Upper lobe of right lung (tissue), 1 donor: ENCODE measurements around the gene PROSER1. TPM values are rescaled to one million over a fixed set of nuclear protein-coding genes. Genes with fewer than 3 reads are reported as not detected.

Experiments
- ATAC-seq: fragments of 200-7000 bp; cut with Tn5 transposase; one replicate; pipeline ENCODE4 v1.9.1; 2020; ENCODE audit warnings: mild to moderate bottlenecking, moderate library complexity
- DNase-seq: peaks from one replicate; pipeline ENCODE4 v3.0.0-alpha.2; 2020
- H3K27ac ChIP-seq: fragments of 200-600 bp; one replicate; pipeline ENCODE4 v1.8.0; 2022
- H3K27me3 ChIP-seq: fragments of 200-600 bp; one replicate; pipeline ENCODE4 v1.8.0; 2022; ENCODE audit warnings: mild to moderate bottlenecking
- H3K36me3 ChIP-seq: fragments of 200-600 bp; one replicate; pipeline ENCODE4 v1.8.0; 2022
- H3K4me1 ChIP-seq: fragments of 200-600 bp; one replicate; pipeline ENCODE4 v1.8.0; 2022
- H3K4me3 ChIP-seq: fragments of 200-600 bp; one replicate; pipeline ENCODE4 v1.8.0; 2022; ENCODE audit warnings: mild to moderate bottlenecking
- H3K9me3 ChIP-seq: fragments of 200-600 bp; one replicate; pipeline ENCODE4 v1.8.0; 2022
- intact Hi-C: fragments of 100-400 bp; cut with DNase I; formaldehyde crosslinking; loops from one replicate; pipeline ENCODE4 v1.11.0; 2022
- total RNA-seq: library from RNA; stranded (reverse); fragmentation: NEBNext Ultra II Directional; extraction: Animal tissue kit (Norgen Biotek cat#: 25700); gene quantifications from one replicate; pipeline ENCODE4 v1.2.1, GENCODE V29; 2021
- TF ChIP-seq, protein P1 (sequence below): fragments of 200-600 bp; IDR thresholded peaks from one replicate; pipeline ENCODE4 v1.8.0; 2022; ENCODE audit warnings: antibody characterized with exemption
- donor health status: DM: no; HTN: yes; CAD: no; lungs with severe emphysema.

PROSER1 gene
- total RNA-seq, 1 donor from 2014 or later = 30.7 TPM

DNA sequence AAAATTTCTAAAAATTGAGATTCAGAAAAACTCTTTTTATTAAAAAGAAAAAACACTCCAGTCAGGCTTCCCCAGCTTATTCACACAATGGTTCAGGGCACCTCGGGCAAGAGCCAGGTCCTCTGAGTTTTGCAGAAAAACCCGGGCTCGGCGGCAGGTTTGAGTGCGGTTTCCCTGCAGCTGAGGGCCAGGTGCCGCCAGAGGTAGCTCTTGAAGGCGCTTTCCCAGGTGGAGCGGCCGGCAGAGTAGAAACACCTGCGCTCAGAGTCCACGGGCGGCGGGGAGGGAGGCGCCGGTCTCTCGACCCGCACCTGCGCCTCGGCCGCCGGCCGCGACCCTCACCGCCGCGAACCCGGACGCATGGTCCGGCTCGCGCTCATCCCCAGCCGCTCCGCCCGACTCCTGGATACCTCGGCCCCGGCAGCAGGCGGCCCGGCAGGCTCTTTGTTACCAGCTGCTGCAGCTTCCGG, 444 bp downstream of the PROSER1 start:
- H3K9me3 ChIP-seq = no peaks in the 10 kb centered on the region
- peak overlapping the region; percentile 91 for H3K27ac ChIP-seq
- no peaks in the 10 kb centered on the region for H3K27me3 ChIP-seq
- ATAC-seq (no peak), DNase-seq (no peak)
- peaks cover 44% of the 10 kb centered on the region for H3K4me1 ChIP-seq
- intact Hi-C loops = no loop called here
- H3K36me3 ChIP-seq = no peaks in the 10 kb centered on the region
- H3K4me3 ChIP-seq = peak overlapping the region; percentile 85
- TF ChIP-seq, protein P1, sequence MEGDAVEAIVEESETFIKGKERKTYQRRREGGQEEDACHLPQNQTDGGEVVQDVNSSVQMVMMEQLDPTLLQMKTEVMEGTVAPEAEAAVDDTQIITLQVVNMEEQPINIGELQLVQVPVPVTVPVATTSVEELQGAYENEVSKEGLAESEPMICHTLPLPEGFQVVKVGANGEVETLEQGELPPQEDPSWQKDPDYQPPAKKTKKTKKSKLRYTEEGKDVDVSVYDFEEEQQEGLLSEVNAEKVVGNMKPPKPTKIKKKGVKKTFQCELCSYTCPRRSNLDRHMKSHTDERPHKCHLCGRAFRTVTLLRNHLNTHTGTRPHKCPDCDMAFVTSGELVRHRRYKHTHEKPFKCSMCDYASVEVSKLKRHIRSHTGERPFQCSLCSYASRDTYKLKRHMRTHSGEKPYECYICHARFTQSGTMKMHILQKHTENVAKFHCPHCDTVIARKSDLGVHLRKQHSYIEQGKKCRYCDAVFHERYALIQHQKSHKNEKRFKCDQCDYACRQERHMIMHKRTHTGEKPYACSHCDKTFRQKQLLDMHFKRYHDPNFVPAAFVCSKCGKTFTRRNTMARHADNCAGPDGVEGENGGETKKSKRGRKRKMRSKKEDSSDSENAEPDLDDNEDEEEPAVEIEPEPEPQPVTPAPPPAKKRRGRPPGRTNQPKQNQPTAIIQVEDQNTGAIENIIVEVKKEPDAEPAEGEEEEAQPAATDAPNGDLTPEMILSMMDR = no peak

DNA sequence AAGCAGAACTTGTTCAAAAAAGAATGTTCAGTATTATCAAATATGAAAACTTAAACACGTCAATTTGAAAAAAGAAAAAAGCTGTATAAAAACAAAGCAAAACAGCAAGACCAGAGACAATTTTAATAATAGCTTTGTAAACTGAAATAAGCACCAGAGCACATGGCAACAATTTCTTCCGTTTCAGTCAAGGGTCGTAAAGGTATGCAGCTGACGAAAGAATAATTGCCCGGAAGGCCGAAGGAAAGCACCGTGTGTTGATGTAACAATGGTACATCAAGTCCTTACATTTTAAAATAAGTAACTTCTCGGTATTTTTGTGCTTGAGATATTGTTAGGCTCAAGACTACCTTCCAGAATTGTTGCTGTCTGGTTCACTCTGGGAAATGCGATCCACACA, 1.7 kb downstream of the PROSER1 start:
- H3K4me1 ChIP-seq = peaks cover 44% of the 10 kb centered on the region
- no peak for ATAC-seq
- TF ChIP-seq, protein P1 = no peak
- peak overlapping the region; percentile 85 for H3K4me3 ChIP-seq
- DNase-seq = no peak
- no peaks in the 10 kb centered on the region for H3K27me3 ChIP-seq
- intact Hi-C loops = no loop called here
- no peak overlapping the region for H3K27ac ChIP-seq
- H3K36me3 ChIP-seq = no peaks in the 10 kb centered on the region
- H3K9me3 ChIP-seq = no peaks in the 10 kb centered on the region

DNA sequence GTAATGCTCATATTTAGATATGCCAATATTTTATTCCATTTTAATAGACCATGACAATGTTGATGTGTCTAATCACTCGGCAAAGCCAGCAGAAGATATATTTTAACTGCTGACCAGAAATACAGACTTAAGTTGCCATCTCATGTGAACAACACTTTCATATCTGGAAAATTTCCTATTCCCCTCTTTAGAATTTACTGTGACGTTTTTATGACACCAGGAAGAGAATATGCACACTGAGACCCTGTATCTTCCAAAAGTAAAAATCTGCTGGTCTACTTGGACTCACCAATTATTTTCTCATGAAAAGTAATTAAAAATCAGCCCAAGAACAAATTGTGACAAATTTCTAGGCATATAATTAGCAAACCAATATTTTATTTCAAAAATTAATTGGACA, 2.1 kb downstream of the PROSER1 start:
- intact Hi-C loops = no loop called here
- H3K4me3 ChIP-seq = peak overlapping the region; percentile 85
- H3K27me3 ChIP-seq = no peaks in the 10 kb centered on the region
- no peaks in the 10 kb centered on the region for H3K36me3 ChIP-seq
- TF ChIP-seq, protein P1 = no peak
- ATAC-seq (no peak), DNase-seq (no peak)
- H3K27ac ChIP-seq = no peak overlapping the region
- no peaks in the 10 kb centered on the region for H3K9me3 ChIP-seq
- peaks cover 44% of the 10 kb centered on the region for H3K4me1 ChIP-seq

DNA sequence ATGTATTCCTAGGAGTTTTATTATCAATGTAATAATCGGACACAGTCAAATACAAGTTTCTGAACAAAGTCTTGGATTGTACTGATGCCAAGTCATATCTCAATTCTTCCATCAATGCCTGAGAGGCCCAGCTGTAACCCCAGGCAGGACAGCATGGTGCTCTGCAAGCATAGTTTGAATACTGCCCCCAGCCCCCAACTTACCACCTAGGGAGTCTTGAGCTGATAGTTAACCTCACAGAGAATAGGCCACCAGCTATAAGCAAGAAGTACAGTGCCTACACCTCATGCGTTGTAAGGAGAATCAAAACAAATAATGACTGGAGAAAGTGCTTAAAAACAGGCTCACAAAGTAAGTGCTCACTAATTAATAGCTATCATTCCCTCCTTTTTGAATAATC, 2.7 kb downstream of the PROSER1 start:
- DNase-seq = no peak
- Histone ChIP-seq H3K9me3 (no peaks in the 10 kb centered on the region), H3K27me3 (no peaks in the 10 kb centered on the region), H3K4me3 (peak overlapping the region; percentile 85), H3K27ac (no peak overlapping the region), H3K4me1 (peaks cover 40% of the 10 kb centered on the region), H3K36me3 (no peaks in the 10 kb centered on the region)
- intact Hi-C loops = no loop called here
- TF ChIP-seq, protein P1 = no peak
- ATAC-seq = no peak

DNA sequence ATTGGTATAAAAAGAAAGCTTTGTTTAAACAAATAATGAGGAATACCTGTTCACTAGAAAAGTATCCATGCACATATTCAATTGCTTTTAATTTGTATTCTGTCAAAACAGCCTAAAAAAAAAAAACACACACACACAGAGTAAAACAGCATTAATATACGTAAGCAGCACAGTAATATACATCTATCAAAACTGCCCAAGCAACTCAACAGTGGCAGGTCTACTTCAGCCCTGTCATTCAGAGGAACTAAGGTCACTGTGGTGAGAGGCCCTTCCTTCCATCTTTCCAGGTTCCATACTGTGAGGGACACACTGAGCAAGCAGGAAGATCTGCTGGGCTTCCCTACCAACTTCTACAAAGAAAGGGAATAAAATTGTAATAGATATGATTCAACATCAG, 3.8 kb downstream of the PROSER1 start:
- H3K27ac ChIP-seq = no peak overlapping the region
- intact Hi-C loops = no loop called here
- no peaks in the 10 kb centered on the region for H3K9me3 ChIP-seq
- TF ChIP-seq, protein P1 = no peak
- no peaks in the 10 kb centered on the region for H3K27me3 ChIP-seq
- no peak overlapping the region for H3K4me3 ChIP-seq
- H3K4me1 ChIP-seq = peaks cover 32% of the 10 kb centered on the region
- ATAC-seq (no peak), DNase-seq (no peak)
- H3K36me3 ChIP-seq = peaks cover under 1% of the 10 kb centered on the region

DNA sequence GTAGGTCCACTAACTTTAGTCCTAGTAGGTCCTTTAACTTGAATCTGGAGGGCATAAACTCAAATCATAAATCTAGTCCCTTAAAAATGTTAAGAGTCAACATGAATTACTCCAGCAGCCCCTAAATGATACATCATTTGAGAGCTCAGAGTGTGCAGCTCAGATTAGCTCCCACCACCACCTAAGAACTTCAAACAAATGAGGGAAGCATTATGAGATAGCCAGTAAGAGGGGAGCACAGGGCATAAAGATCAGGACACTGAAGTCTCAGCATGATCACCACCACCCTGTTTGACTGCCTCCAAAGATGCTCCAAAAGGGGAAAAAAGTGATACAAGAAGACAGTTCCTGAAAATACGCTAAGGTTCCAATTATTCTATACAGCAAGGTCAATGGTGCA, 5.7 kb downstream of the PROSER1 start:
- intact Hi-C loops = no loop called here
- Histone ChIP-seq H3K4me1 (peaks cover 31% of the 10 kb centered on the region), H3K9me3 (no peaks in the 10 kb centered on the region), H3K36me3 (peaks cover 20% of the 10 kb centered on the region), H3K27me3 (no peaks in the 10 kb centered on the region), H3K4me3 (no peak overlapping the region), H3K27ac (no peak overlapping the region)
- ATAC-seq (no peak), DNase-seq (no peak)
- TF ChIP-seq, protein P1 = no peak
